Dendritic cell treated with granulocyte-macrophage colony-stimulating factor and Interleukin-4, amounts not matched to agents 40 ng/mL and 50 ng/mL, for 4 days (primary cell): ENCODE results near the gene BATF.

ENCODE experiments used
- H3K27ac Mint-ChIP-seq: one replicate; pipeline ENCODE4 v1.8.0; 2022; ENCODE audit warnings: mild to moderate bottlenecking, mixed read lengths
- H3K27me3 Mint-ChIP-seq: one replicate; pipeline ENCODE4 v1.8.0; 2022; ENCODE audit warnings: mild to moderate bottlenecking, mixed read lengths
- H3K36me3 Mint-ChIP-seq: one replicate; pipeline ENCODE4 v1.8.0; 2022; ENCODE audit warnings: low read depth, mixed read lengths
- H3K4me1 Mint-ChIP-seq: one replicate; pipeline ENCODE4 v1.8.0; 2022; ENCODE audit warnings: low read depth, mixed read lengths
- H3K4me3 Mint-ChIP-seq: one replicate; pipeline ENCODE4 v1.8.0; 2022; ENCODE audit warnings: mild to moderate bottlenecking, moderate library complexity, mixed read lengths
- H3K9me3 Mint-ChIP-seq: one replicate; pipeline ENCODE4 v1.8.0; 2022; ENCODE audit warnings: mixed read lengths
- intact Hi-C: fragments of 100-400 bp; cut with micrococcal nuclease; formaldehyde crosslinking; loops from one replicate; pipeline ENCODE4 v1.15.0; 2022

Gene BATF

GRCh38 chr14:75568140-75568539 lies 45.9 kb downstream of the BATF start:
- no peak overlapping the region for H3K27ac Mint-ChIP-seq
- intact Hi-C loops = no loop called here
- no peaks in the 10 kb centered on the region for H3K9me3 Mint-ChIP-seq
- no peak overlapping the region for H3K4me3 Mint-ChIP-seq
- peaks cover 41% of the 10 kb centered on the region for H3K4me1 Mint-ChIP-seq
- H3K36me3 Mint-ChIP-seq = no peaks in the 10 kb centered on the region
- H3K27me3 Mint-ChIP-seq = no peaks in the 10 kb centered on the region

- no peak overlapping the region for H3K4me3 Mint-ChIP-seq
- no peaks in the 10 kb centered on the region for H3K9me3 Mint-ChIP-seq
- H3K36me3 Mint-ChIP-seq = no peaks in the 10 kb centered on the region
- peaks cover 41% of the 10 kb centered on the region for H3K4me1 Mint-ChIP-seq
- no peak overlapping the region for H3K27ac Mint-ChIP-seq
- intact Hi-C loops = no loop called here
- H3K27me3 Mint-ChIP-seq = no peaks in the 10 kb centered on the region
Measured at GRCh38 chr14:75568791-75569190, 46.5 kb downstream of the BATF start.

GRCh38 chr14:75570797-75571196 lies 48.5 kb downstream of the BATF start:
- Mint-ChIP-seq H3K4me1 (peaks cover 30% of the 10 kb centered on the region), H3K27ac (no peak overlapping the region), H3K27me3 (no peaks in the 10 kb centered on the region), H3K4me3 (no peak overlapping the region), H3K36me3 (no peaks in the 10 kb centered on the region), H3K9me3 (no peaks in the 10 kb centered on the region)
- intact Hi-C loops = no loop called here

DNA sequence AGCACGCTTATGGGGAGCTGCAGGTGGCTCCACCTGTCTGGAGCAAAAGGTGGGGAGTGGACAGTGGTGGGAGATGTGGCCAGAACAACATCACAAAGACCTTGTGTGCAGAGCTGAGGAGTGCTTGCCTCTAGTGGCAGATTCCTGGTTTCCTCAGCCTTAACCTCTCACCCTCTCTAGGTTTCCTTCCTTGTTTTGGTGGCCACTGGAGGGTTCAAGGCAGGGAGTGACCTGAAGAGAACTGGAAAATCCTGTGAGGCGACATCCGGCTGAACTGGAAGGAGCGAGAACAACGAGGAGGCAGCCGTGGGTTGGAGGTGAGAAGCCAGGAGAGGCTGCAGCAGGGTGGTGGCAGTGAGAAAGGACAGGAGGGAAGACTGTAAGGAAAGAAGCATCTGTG lies 49.8 kb downstream of the BATF start:
- intact Hi-C loops = no loop called here

DNA sequence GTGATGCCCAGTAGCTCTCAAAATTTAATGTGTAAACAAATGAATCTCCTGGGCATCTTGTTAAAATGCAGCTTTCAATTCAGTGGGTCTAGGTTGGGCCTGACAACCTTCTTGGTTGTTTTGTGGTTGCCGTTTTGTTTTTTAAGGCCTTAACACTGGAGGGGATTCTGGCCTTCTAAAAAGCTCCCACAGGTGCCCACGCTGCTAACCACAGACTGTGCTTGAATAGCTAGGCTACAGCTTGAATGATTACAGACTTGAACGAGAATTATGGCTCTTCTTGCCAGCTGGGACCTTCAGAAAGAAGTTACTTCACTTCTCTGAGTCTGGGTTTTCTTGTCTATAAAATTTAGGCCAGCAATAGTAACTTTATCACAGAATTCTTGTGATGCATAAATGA lies 54.8 kb downstream of the BATF start:
- Mint-ChIP-seq H3K27me3 (no peaks in the 10 kb centered on the region), H3K27ac (no peak overlapping the region), H3K4me3 (no peak overlapping the region), H3K36me3 (peaks cover 21% of the 10 kb centered on the region), H3K4me1 (peaks cover 24% of the 10 kb centered on the region), H3K9me3 (no peaks in the 10 kb centered on the region)
- intact Hi-C loops = loop anchor here (1.0 to 5.0 kb wide), 2 partner anchors 77 to 405 kb away; partner anchors contain the start of gene TGFB3

More for the DNA sequence above, 49.8 kb downstream of the BATF start:
- Mint-ChIP-seq H3K4me1 (peaks cover 20% of the 10 kb centered on the region), H3K4me3 (no peak overlapping the region), H3K9me3 (no peaks in the 10 kb centered on the region), H3K36me3 (no peaks in the 10 kb centered on the region), H3K27me3 (no peaks in the 10 kb centered on the region), H3K27ac (no peak overlapping the region)

- Mint-ChIP-seq H3K4me1 (peaks cover 19% of the 10 kb centered on the region), H3K9me3 (no peaks in the 10 kb centered on the region), H3K27ac (no peak overlapping the region), H3K36me3 (peaks cover 21% of the 10 kb centered on the region), H3K4me3 (no peak overlapping the region), H3K27me3 (no peaks in the 10 kb centered on the region)
- intact Hi-C loops = loop anchor here (1.0 to 5.0 kb wide), 3 partner anchors 38 to 405 kb away; partner anchors contain the start of gene TGFB3
Measured at GRCh38 chr14:75577729-75578101, 55.4 kb downstream of the BATF start.

GRCh38 chr14:75578102-75578785 lies 56.0 kb downstream of the BATF start, which contains the start of gene FLVCR2:
FLVCR2 (plus strand) TSS chr14:75578620; CDS start chr14:75578973, 353 bp downstream.
- no peak within 1 kb of the TSS for H3K27ac Mint-ChIP-seq
- no peaks in the 10 kb centered on the region for H3K27me3 Mint-ChIP-seq
- peaks cover 19% of the 10 kb centered on the region for H3K4me1 Mint-ChIP-seq
- H3K9me3 Mint-ChIP-seq = no peaks in the 10 kb centered on the region
- intact Hi-C loops = loop anchor here (1.0 to 5.0 kb wide), 2 partner anchors 37 to 404 kb away; partner anchors contain the start of gene TGFB3
- H3K4me3 Mint-ChIP-seq = no peak within 1 kb of the TSS
- peaks cover 21% of the 10 kb centered on the region for H3K36me3 Mint-ChIP-seq

DNA sequence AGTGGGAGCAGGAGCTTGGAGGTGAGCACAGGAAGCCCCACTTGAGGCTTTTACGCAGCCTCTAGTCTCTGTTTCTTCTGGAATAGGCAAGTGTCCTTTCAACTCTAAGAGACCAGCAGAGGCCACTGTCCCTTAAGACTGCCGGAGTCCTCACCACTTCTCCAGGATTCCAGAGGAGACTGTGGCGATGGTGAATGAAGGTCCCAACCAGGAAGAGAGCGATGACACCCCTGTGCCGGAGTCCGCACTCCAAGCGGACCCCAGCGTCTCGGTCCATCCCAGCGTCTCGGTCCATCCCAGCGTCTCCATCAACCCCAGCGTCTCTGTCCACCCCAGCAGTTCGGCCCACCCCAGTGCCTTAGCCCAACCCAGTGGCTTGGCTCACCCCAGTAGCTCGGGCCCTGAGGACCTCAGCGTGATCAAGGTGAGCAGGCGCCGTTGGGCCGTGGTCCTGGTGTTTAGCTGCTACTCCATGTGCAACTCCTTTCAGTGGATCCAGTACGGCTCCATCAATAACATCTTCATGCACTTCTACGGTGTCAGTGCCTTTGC lies 56.6 kb downstream of the BATF start:
- no peak overlapping the region for H3K27ac Mint-ChIP-seq
- peaks cover 19% of the 10 kb centered on the region for H3K4me1 Mint-ChIP-seq
- no peak overlapping the region for H3K4me3 Mint-ChIP-seq
- H3K9me3 Mint-ChIP-seq = no peaks in the 10 kb centered on the region
- H3K36me3 Mint-ChIP-seq = peaks cover 21% of the 10 kb centered on the region
- intact Hi-C loops = loop anchor here (1.0 to 5.0 kb wide), 2 partner anchors 36 to 403 kb away; partner anchors contain the start of gene TGFB3
- no peaks in the 10 kb centered on the region for H3K27me3 Mint-ChIP-seq

- no peaks in the 10 kb centered on the region for H3K9me3 Mint-ChIP-seq
- H3K27ac Mint-ChIP-seq = no peak overlapping the region
- peaks cover 19% of the 10 kb centered on the region for H3K4me1 Mint-ChIP-seq
- intact Hi-C loops = loop anchor here (5.0 kb wide), 1 partner anchor 403 kb away; the partner anchor contains the start of gene TGFB3
- no peaks in the 10 kb centered on the region for H3K27me3 Mint-ChIP-seq
- peaks cover 21% of the 10 kb centered on the region for H3K36me3 Mint-ChIP-seq
- no peak overlapping the region for H3K4me3 Mint-ChIP-seq
Measured at GRCh38 chr14:75579338-75579864, 57.1 kb downstream of the BATF start.

DNA sequence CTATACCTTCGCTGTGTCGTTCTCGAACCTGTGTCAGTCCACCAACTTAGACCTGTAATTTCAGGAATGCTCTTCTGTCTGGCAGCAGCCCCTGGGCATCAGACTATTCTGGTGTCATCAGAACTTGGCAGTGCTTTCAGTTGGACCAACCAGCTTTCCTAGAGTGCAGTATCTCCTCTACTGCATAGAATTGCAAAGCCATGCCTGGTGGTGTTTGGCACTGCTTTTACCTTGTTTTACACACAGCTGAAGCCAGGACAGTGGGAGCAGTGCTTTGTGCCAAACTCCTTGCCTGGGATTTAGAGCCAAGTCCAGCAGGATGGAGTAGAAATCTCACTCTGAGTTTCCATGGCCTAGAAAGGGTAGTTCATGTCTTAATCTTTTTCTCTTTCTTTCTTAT lies 57.6 kb downstream of the BATF start:
- Mint-ChIP-seq H3K9me3 (no peaks in the 10 kb centered on the region), H3K4me1 (peaks cover 19% of the 10 kb centered on the region), H3K36me3 (peaks cover 25% of the 10 kb centered on the region), H3K4me3 (no peak overlapping the region), H3K27ac (no peak overlapping the region), H3K27me3 (no peaks in the 10 kb centered on the region)
- intact Hi-C loops = loop anchor here (5.0 kb wide), 1 partner anchor 402 kb away; the partner anchor contains the start of gene TGFB3

DNA sequence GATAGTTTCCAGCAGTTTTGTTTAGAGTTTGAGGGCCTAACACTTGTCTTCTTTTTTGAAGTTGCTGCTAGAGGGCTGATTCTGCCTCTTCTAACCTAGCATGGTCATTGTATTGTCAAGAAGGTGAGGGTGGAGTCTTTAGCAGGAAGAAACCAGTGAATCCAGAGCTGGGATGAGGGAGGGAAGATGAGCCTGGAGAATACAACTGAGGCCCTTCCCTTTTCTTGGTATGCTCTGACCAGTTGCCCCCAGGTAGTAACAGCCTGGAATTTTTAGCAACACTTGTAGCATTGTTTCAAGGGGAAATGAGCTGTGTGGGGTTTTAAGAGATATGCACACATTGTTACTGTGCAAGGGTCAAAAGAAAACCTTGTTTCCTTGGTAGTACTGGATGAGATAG lies 65.1 kb downstream of the BATF start:
- intact Hi-C loops = no loop called here
- Mint-ChIP-seq H3K4me1 (peaks cover 36% of the 10 kb centered on the region), H3K9me3 (peaks cover 8% of the 10 kb centered on the region), H3K27me3 (no peaks in the 10 kb centered on the region), H3K36me3 (peaks cover 63% of the 10 kb centered on the region), H3K27ac (peak overlapping the region; percentile 31), H3K4me3 (no peak overlapping the region)

GRCh38 chr14:75589931-75590330 lies 67.7 kb downstream of the BATF start:
- Mint-ChIP-seq H3K4me1 (peaks cover 59% of the 10 kb centered on the region), H3K9me3 (peaks cover 8% of the 10 kb centered on the region), H3K4me3 (no peak overlapping the region), H3K27ac (peak overlapping the region; percentile 77), H3K36me3 (peaks cover 80% of the 10 kb centered on the region), H3K27me3 (no peaks in the 10 kb centered on the region)
- intact Hi-C loops = no loop called here

DNA sequence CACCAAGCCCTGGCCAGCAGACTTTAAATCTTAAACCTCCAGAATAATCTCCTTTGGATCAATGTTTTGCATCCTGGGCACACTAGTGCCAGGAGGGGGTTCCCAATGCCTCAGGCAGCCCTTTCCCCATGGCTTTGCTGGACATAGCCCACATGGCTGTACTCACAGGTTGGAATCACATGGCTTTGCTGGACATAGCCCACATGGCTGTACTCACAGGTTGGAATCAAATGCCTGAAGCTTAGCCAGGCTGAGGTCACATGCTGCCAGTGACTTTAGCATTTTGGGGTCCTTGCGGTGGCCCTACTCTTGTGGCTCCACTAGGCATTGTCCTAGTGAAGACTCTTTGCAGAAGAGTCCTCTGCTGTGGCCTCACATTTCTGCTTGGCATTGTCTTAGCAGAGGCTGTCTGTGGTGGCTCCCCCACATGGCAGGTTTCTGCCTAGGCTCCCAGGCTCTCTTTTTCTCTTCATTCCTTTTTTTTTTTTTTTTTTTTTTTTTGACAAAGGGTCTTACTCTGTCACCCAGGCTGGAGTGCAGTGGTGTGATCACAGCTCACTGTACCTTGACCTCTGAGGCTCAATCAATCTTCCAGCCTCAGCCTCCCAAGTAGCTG lies 69.2 kb downstream of the BATF start:
- peak overlapping the region; percentile 77 for H3K27ac Mint-ChIP-seq
- H3K4me1 Mint-ChIP-seq = peaks cover 72% of the 10 kb centered on the region
- H3K9me3 Mint-ChIP-seq = peaks cover 8% of the 10 kb centered on the region
- H3K36me3 Mint-ChIP-seq = peaks cover 75% of the 10 kb centered on the region
- no peaks in the 10 kb centered on the region for H3K27me3 Mint-ChIP-seq
- H3K4me3 Mint-ChIP-seq = no peak overlapping the region
- intact Hi-C loops = no loop called here

GRCh38 chr14:75591987-75592575 lies 69.8 kb downstream of the BATF start:
- intact Hi-C loops = no loop called here
- H3K4me3 Mint-ChIP-seq = no peak overlapping the region
- H3K4me1 Mint-ChIP-seq = peaks cover 77% of the 10 kb centered on the region
- H3K27me3 Mint-ChIP-seq = no peaks in the 10 kb centered on the region
- peak overlapping the region; percentile 77 for H3K27ac Mint-ChIP-seq
- peaks cover 71% of the 10 kb centered on the region for H3K36me3 Mint-ChIP-seq
- peaks cover 8% of the 10 kb centered on the region for H3K9me3 Mint-ChIP-seq
